OCI-LY3 (cell line): ENCODE results near the gene ULK1.

Experiments
- H2AFZ ChIP-seq: fragments of 200-600, 300-600 bp; shearing (Covaris generic); 2 replicates; pipeline ENCODE4 v1.6.0; 2014; ENCODE audit warnings: antibody characterized with exemption, low read depth, low read length
- H3K27ac ChIP-seq: fragments of 200-600, 300-600 bp; sonication (generic); 2 replicates; pipeline ENCODE4 v1.5.1; 2014; ENCODE audit warnings: mild to moderate bottlenecking, low read length, moderate library complexity, mixed read lengths
- H3K27me3 ChIP-seq: fragments of 200-600, 300-600 bp; sonication (generic); 2 replicates; pipeline ENCODE4 v1.6.1; 2014; ENCODE audit warnings: low read depth, low read length, mixed read lengths
- H3K36me3 ChIP-seq: fragments of 200-600, 300-600 bp; sonication (generic); replicated peaks from 2 replicates; pipeline ENCODE3; 2014; ENCODE audit warnings: low read depth, low read length, mixed read lengths
- H3K4me1 ChIP-seq: fragments of 300-600, 200-600 bp; sonication (generic); 2 replicates; pipeline ENCODE4 v1.6.1; 2014; ENCODE audit warnings: low read length, mixed read lengths
- H3K4me2 ChIP-seq: fragments of 200-600, 300-600 bp; sonication (generic); 2 replicates; pipeline ENCODE4 v1.6.1; 2014; ENCODE audit warnings: low read length, mixed read lengths
- H3K4me3 ChIP-seq: fragments of 300-600, 200-600 bp; sonication (generic); 2 replicates; pipeline ENCODE4 v1.5.1; 2014; ENCODE audit warnings: antibody characterized with exemption, mild to moderate bottlenecking, low read length, moderate library complexity
- H3K79me2 ChIP-seq: fragments of 300-600, 200-600 bp; shearing (Covaris generic); 2 replicates; pipeline ENCODE4 v1.6.1; 2014; ENCODE audit warnings: mild to moderate bottlenecking, low read length, mixed read lengths
- H3K9ac ChIP-seq: fragments of 300-600, 200-600 bp; shearing (Covaris generic); 2 replicates; pipeline ENCODE4 v1.6.0; 2014; ENCODE audit warnings: mild to moderate bottlenecking, low read length, moderate library complexity
- H3K9me3 ChIP-seq: fragments of 200-600, 300-600 bp; shearing (Covaris generic); 2 replicates; pipeline ENCODE4 v1.6.1; 2014; ENCODE audit warnings: low read length, mixed read lengths; ENCODE audit not compliant: insufficient read depth
- H4K20me1 ChIP-seq: fragments of 200-600, 300-600 bp; sonication (generic); 2 replicates; pipeline ENCODE4 v1.6.1; 2016; ENCODE audit warnings: low read length, mixed read lengths; ENCODE audit not compliant: insufficient read depth
- CTCF ChIP-seq: fragments of 200-600, 300-600 bp; sonication (generic); IDR thresholded peaks from 2 replicates; pipeline ENCODE4 v1.5.1; 2014; ENCODE audit warnings: antibody characterized with exemption, low read length, low read depth
- EZH2phosphoT487 ChIP-seq: fragments of 200-600 bp; shearing (Covaris generic); IDR thresholded peaks from 2 replicates; pipeline ENCODE4 v1.6.1; 2018; ENCODE audit warnings: antibody characterized with exemption, mixed run types, low read depth

ULK1 gene

DNA sequence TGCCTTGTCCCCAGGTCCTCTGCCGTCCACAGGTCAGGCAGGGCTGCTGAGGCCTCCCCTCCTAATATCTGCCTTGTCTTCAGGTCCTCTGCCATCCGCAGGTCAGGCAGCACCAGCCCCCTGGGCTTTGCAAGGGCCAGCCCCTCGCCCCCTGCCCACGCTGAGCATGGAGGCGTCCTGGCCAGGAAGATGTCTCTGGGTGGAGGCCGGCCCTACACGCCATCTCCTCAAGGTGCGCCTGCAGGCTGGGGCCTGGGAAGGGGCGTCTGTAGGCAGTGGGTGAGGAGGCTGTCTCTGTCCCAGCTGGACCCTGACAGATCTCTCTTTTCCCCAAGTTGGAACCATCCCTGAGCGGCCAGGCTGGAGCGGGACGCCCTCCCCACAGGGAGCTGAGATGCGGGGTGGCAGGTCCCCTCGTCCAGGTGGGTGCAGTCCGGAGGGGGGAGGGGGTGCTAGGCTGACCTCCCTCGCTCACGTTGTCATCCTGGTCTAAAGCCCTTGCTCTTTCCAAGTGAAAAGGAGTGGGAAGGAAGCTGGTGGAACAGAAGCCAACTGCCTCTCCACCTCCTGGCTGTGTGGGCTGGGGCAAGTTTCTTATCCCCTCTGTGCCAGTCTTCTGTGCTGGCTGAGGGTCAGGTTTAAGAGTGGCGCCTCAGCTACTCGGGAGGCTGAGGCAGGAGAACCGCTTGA is 20.7 kb downstream of the ULK1 start:
- no peak for TF ChIP-seq CTCF
- no peak for TF ChIP-seq EZH2phosphoT487
- no peak overlapping the region for H3K4me3 ChIP-seq
- no peaks in the 10 kb centered on the region for H3K79me2 ChIP-seq
- no peaks in the 10 kb centered on the region; the same call in none of the 2 replicates for H4K20me1 ChIP-seq
- H3K27me3 ChIP-seq = no peaks in the 10 kb centered on the region
- H2AFZ ChIP-seq = no peak overlapping the region
- H3K27ac ChIP-seq = no peak overlapping the region
- H3K4me1 ChIP-seq = no peaks in the 10 kb centered on the region
- no peak overlapping the region for H3K4me2 ChIP-seq
- H3K9ac ChIP-seq = no peak overlapping the region
- H3K36me3 ChIP-seq = peaks cover 2% of the 10 kb centered on the region
- H3K9me3 ChIP-seq = no peaks in the 10 kb centered on the region

- no peaks in the 10 kb centered on the region for H3K9me3 ChIP-seq
- no peak overlapping the region for H3K9ac ChIP-seq
- H3K36me3 ChIP-seq = peaks cover 2% of the 10 kb centered on the region
- no peak overlapping the region for H3K4me3 ChIP-seq
- H3K27ac ChIP-seq = no peak overlapping the region
- no peaks in the 10 kb centered on the region for H3K4me1 ChIP-seq
- no peaks in the 10 kb centered on the region for H3K27me3 ChIP-seq
- no peaks in the 10 kb centered on the region for H3K79me2 ChIP-seq
- TF ChIP-seq EZH2phosphoT487 (no peak), CTCF (no peak)
- no peak overlapping the region for H2AFZ ChIP-seq
- H3K4me2 ChIP-seq = no peak overlapping the region
- no peaks in the 10 kb centered on the region; the same call in none of the 2 replicates for H4K20me1 ChIP-seq
These were observed 21.4 kb downstream of the ULK1 start for GRCh38 chr12:131915823-131916222.

DNA sequence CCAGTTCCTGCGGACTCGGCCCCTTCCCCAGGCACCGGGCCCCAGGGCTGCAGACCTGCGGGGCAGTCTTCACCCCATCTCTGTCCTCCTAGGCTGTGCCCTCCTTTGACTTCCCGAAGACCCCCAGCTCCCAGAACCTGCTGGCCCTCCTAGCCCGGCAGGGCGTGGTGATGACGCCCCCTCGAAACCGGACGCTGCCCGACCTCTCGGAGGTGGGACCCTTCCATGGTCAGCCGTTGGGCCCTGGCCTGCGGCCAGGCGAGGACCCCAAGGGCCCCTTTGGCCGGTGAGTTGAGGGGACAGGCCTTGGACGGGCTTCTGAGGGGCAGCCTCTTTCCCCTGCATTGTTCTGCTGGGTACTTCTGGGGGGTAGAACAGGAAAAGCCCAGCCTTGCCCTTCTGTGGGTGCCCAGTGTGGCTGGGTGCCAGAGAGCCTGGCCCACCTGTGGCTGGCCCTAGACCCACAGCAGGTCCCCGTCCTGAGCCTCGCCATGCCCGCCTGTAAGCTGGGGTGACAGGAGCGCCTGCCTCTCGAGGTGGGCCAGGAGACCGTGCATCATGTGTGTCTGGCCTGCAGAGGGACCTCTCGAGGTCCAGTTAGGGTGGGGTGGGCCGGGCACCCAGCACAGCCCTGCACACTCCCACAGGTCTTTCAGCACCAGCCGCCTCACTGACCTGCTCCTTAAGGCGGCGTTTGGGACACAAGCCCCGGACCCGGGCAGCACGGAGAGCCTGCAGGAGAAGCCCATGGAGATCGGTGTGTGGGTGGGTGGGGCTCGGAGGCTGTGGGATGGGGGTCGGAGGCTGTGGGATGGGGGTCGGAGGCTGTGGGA is 22.1 kb downstream of the ULK1 start:
- no peaks in the 10 kb centered on the region for H3K79me2 ChIP-seq
- no peaks in the 10 kb centered on the region for H3K4me1 ChIP-seq
- no peak overlapping the region for H3K4me3 ChIP-seq
- peaks cover under 1% of the 10 kb centered on the region for H4K20me1 ChIP-seq
- H3K27ac ChIP-seq = no peak overlapping the region
- H3K36me3 ChIP-seq = peaks cover 4% of the 10 kb centered on the region
- no peak for TF ChIP-seq EZH2phosphoT487
- no peak for TF ChIP-seq CTCF
- no peaks in the 10 kb centered on the region for H3K9me3 ChIP-seq
- H2AFZ ChIP-seq = no peak overlapping the region
- no peak overlapping the region for H3K4me2 ChIP-seq
- H3K27me3 ChIP-seq = no peaks in the 10 kb centered on the region
- no peak overlapping the region for H3K9ac ChIP-seq

- H3K9me3 ChIP-seq = no peaks in the 10 kb centered on the region
- no peak overlapping the region for H3K9ac ChIP-seq
- H3K4me3 ChIP-seq = no peak overlapping the region
- no peaks in the 10 kb centered on the region for H3K4me1 ChIP-seq
- TF ChIP-seq EZH2phosphoT487 = no peak
- no peak for TF ChIP-seq CTCF
- no peak overlapping the region for H3K4me2 ChIP-seq
- H3K79me2 ChIP-seq = no peaks in the 10 kb centered on the region
- H4K20me1 ChIP-seq = peaks cover 5% of the 10 kb centered on the region
- no peak overlapping the region for H3K27ac ChIP-seq
- peaks cover 9% of the 10 kb centered on the region for H3K36me3 ChIP-seq
- no peaks in the 10 kb centered on the region for H3K27me3 ChIP-seq
- H2AFZ ChIP-seq = no peak overlapping the region
These were observed 22.8 kb downstream of the ULK1 start for GRCh38 chr12:131917139-131917710.
